Transverse colon (tissue), 4 donors: Measurements from ENCODE around the gene ZNF606. TPM values are rescaled to one million over a fixed set of nuclear protein-coding genes. Genes with fewer than 3 reads are reported as not detected.

ENCODE experiments used
- DNase-seq: peaks from one replicate; pipeline ENCODE4 v3.0.0-alpha.2; 2019
- H3K27ac ChIP-seq, 4 donors: fragments of 200-600 bp; sonication (generic); 2 replicates each; pipeline ENCODE4 v1.5.1; 2016 to 2018; ENCODE audit warnings: inconsistent platforms in 4 of 4
- H3K27me3 ChIP-seq: fragments of 200-600 bp; sonication (generic); 2 replicates; pipeline ENCODE4 v1.5.1; 2017; ENCODE audit warnings: inconsistent platforms
- H3K36me3 ChIP-seq, 4 donors: fragments of 200-600 bp; sonication (generic); 2 replicates each; pipeline ENCODE4 v1.5.1; 2017 to 2019; ENCODE audit warnings: inconsistent platforms in 4 of 4
- H3K4me1 ChIP-seq, 4 donors: fragments of 200-600 bp; sonication (generic); 2 replicates each; pipeline ENCODE4 v1.5.1; 2017 to 2020; ENCODE audit warnings: inconsistent platforms in 4 of 4
- H3K4me3 ChIP-seq, 4 donors: fragments of 200-600 bp; sonication (generic); 1 replicate in 1 of 4; 2 replicates in 3 of 4; pipeline versions ENCODE4 v1.5.1 to v1.6.1; 2017 to 2019; ENCODE audit warnings: inconsistent platforms in 4 of 4
- H3K9me3 ChIP-seq, 2 donors: fragments of 200-600 bp; sonication (generic); 2 replicates each; pipeline ENCODE4 v1.5.1; 2017 to 2019; ENCODE audit warnings: inconsistent platforms in 2 of 2
- EP300 ChIP-seq: sonication (generic); formaldehyde crosslinking; IDR thresholded peaks from one replicate; pipeline ENCODE4 v1.6.1; 2017; ENCODE audit warnings: antibody characterized with exemption, low read depth
- POLR2A ChIP-seq: fragments of 450-650 bp; IDR thresholded peaks from one replicate; pipeline ENCODE4 v1.6.1; 2016; ENCODE audit warnings: antibody characterized with exemption, mild to moderate bottlenecking, moderate library complexity
- POLR2AphosphoS5 ChIP-seq, 3 donors: sonication (generic); formaldehyde crosslinking; IDR thresholded peaks; one replicate each; pipeline ENCODE4 v1.6.1; 2016; ENCODE audit warnings: antibody characterized with exemption in 3 of 3
- WGBS, 2 donors: methylation state at CpG; one replicate each; pipeline ENCODE4 v1.1.5; 2018; ENCODE audit warnings: low coverage in 1 of 2; 5-methylcytosine and 5-hydroxymethylcytosine counted together
- in situ Hi-C, 4 donors: fragments of 200-750 bp; cut with MboI; loops; one replicate each; pipeline versions ENCODE4 v1.15.0 to v1.15.1; 2017; ENCODE audit warnings: low sequenced_read_pairs in 3 of 4, low pct_ligation_motif_present in 1 of 4, low pct_unique_long_range_greater_than_20kb in 1 of 4
- intact Hi-C: fragments of 100-400 bp; cut with DNase I; formaldehyde crosslinking; loops from one replicate; pipeline ENCODE4 v1.15.1; 2023; ENCODE audit warnings: low total_unique reads
- total RNA-seq, 4 donors: library from RNA; depleted of rRNA; stranded (reverse); fragments of >200 nt; gene quantifications; one replicate each; pipeline ENCODE4 v1.1.0, GENCODE V29; 2016
- TF ChIP-seq, protein P1 (sequence below), 5 experiments: fragments of 200-600 bp in 3 of 5; fragments of 450-650 bp in 2 of 5; sonication (generic) in 3 of 5; IDR thresholded peaks; 1 replicate in 2 of 5; 2 replicates in 3 of 5; pipeline ENCODE4 v1.5.1; 2016 to 2017; ENCODE audit warnings: antibody characterized with exemption in 5 of 5, inconsistent platforms in 3 of 5, mild to moderate bottlenecking in 2 of 5, moderate library complexity in 1 of 5

Gene ZNF606
- total RNA-seq, 4 donors from 2014 or later = 13.7 to 27.7 (median 16.2) TPM

DNA sequence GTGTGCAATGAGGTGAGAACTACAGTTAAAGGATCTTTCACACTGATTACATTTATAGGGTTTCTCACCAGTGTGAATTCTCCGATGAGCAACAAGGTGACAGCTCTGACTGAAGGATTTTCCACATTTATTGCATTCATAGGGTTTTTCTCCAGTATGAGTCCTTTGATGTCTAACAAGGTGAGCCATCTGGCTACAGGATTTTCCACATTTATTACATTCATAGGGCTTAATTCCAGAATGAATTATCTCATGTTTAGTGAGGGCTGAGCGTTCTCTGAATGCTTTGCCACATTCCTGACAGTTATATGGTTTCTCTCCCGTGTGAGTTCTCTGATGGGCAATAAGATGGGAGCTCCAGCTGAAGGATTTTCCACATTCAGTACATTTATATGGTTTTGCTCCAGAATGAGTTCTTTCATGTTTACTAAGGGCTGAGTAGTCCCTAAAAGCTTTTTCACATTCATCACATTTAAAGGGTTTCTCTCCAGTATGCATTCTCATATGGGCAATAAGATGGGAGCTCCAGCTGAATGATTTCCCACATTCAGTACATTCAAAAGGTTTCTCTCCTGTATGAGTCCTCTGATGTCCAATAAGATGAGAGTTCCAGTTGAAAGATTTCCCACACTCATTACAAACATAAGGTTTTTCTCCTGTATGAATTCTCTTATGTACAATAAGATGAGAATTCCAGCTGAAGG lies 23.9 kb downstream of the ZNF606 start:
- 91 to 100% methylated on average over 2 to 3 of the region's 3 CpGs for WGBS, 2 donors
- in situ Hi-C loops = no loop called here

DNA sequence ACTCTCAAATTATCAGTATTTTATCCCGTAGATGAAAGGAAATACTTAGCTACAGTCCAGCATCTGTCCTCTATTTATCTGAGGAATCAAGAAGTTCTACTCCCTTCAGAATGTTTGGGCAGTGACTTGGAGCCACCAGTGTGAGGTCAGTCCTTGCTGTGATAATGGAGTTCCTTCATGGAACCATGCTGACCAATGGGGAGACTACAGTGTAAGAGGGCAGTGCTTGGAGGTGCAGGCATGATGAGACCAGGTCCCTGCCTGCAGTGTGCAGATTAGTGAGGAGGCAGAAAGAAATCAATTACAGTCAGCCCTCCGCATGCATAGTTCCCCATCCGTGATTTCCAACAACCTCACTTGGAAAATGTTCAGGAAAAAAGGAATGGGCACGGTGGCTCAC lies 28.2 kb downstream of the ZNF606 start, which contains the start of gene C19orf18:
Gene C19orf18, minus strand, starts transcription at position 101 of the 400 bp plus-strand sequence. CDS start 102 bp downstream, outside the sequence.
- H3K27ac ChIP-seq = no peak within 1 kb of the TSS
- H3K9me3 ChIP-seq = peaks cover 85 to 93% of the 10 kb centered on the region in 2 donors
- peaks cover 0 to 26% (median 11%) of the 10 kb centered on the region in 4 donors for H3K36me3 ChIP-seq
- H3K27me3 ChIP-seq = no peaks in the 10 kb centered on the region
- WGBS, 2 donors = 80 to 100% methylated on average over 4 of the region's 4 CpGs
- H3K4me3 ChIP-seq = no peak within 1 kb of the TSS
- no peak for TF ChIP-seq EP300
- TF ChIP-seq, protein P1, sequence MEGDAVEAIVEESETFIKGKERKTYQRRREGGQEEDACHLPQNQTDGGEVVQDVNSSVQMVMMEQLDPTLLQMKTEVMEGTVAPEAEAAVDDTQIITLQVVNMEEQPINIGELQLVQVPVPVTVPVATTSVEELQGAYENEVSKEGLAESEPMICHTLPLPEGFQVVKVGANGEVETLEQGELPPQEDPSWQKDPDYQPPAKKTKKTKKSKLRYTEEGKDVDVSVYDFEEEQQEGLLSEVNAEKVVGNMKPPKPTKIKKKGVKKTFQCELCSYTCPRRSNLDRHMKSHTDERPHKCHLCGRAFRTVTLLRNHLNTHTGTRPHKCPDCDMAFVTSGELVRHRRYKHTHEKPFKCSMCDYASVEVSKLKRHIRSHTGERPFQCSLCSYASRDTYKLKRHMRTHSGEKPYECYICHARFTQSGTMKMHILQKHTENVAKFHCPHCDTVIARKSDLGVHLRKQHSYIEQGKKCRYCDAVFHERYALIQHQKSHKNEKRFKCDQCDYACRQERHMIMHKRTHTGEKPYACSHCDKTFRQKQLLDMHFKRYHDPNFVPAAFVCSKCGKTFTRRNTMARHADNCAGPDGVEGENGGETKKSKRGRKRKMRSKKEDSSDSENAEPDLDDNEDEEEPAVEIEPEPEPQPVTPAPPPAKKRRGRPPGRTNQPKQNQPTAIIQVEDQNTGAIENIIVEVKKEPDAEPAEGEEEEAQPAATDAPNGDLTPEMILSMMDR (IDR thresholded peaks at IDR 0.05) = no peak
- no peak for TF ChIP-seq POLR2A
- TF ChIP-seq POLR2AphosphoS5 (IDR thresholded peaks at IDR 0.05) = no peak
- intact Hi-C loops (no loop called here), in situ Hi-C loops (no loop called here)
- no peaks in the 10 kb centered on the region for H3K4me1 ChIP-seq
- no peak for DNase-seq

More for the DNA sequence above, 23.9 kb downstream of the ZNF606 start:
- H3K9me3 ChIP-seq = peaks cover 96 to 99% of the 10 kb centered on the region in 2 donors
- no peaks in the 10 kb centered on the region for H3K4me1 ChIP-seq
- H3K27ac ChIP-seq = no peak overlapping the region
- DNase-seq = no peak
- TF ChIP-seq POLR2A (no peak), EP300 (no peak), POLR2AphosphoS5 (IDR thresholded peaks at IDR 0.05) (no peak)
- TF ChIP-seq, protein P1 (IDR thresholded peaks at IDR 0.05) = no peak
- peaks cover 4 to 65% (median 35%) of the 10 kb centered on the region in 4 donors for H3K36me3 ChIP-seq
- H3K4me3 ChIP-seq = no peak overlapping the region
- no peaks in the 10 kb centered on the region for H3K27me3 ChIP-seq
- intact Hi-C loops = no loop called here

DNA sequence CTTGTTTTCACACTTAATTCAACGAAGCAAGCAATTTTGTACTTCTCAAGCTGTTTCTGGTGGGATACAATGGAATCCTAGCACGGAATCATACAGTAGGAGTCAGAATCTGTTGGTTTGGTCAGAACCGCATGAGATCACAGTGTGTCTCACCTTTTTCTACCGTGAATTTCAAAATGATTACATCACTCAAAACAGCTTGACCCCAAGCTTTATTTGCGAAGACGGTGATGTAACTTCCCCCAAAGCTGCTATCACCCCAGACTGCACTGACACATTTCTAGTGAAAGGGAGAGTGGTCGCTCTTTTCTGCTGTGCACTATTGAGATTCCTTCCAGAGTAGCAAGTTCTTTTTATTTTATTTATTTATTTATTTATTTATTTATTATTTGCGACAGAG lies 37.9 kb downstream of the ZNF606 start:
- TF ChIP-seq POLR2A = no peak
- TF ChIP-seq, protein P1 (IDR thresholded peaks at IDR 0.05) = no peak
- TF ChIP-seq EP300 = no peak
- no peak for TF ChIP-seq POLR2AphosphoS5 (IDR thresholded peaks at IDR 0.05)
- H3K27me3 ChIP-seq = no peaks in the 10 kb centered on the region
- peaks cover 60 to 91% of the 10 kb centered on the region in 2 donors for H3K9me3 ChIP-seq
- H3K27ac ChIP-seq = no peak overlapping the region
- in situ Hi-C loops = no loop called here
- no peak overlapping the region for H3K4me3 ChIP-seq
- DNase-seq = no peak
- WGBS, 2 donors = 81 to 91% methylated on average over 8 of the region's 8 CpGs
- peaks cover 0 to 6% (median 0%) of the 10 kb centered on the region in 4 donors for H3K36me3 ChIP-seq
- H3K4me1 ChIP-seq = no peaks in the 10 kb centered on the region
- intact Hi-C loops = no loop called here

DNA sequence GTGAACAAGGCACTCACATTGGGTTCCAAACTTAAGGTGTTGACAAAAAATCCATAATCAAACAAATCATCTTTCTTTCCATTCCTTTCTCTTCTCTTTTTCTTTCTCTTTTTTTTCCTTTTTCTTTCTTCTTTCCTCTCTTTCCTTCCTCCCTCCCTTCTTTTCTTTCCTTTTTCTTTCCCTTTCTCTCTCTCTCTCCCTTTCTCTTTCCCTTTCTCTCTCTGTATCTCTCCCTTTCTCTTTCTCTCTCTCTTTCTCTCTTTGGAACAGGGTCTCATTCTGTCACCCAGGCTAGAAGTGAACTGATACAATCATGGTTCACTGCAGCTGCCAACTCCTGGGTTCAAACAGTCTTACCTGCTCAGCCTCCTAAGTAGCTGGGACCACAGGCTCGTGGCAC lies 40.8 kb downstream of the ZNF606 start:
- WGBS, 2 donors = 20 to 86% methylated on average over 1 of the region's 1 CpG
- Histone ChIP-seq H3K4me3 (no peak overlapping the region), H3K27me3 (no peaks in the 10 kb centered on the region), H3K9me3 (peaks cover 36 to 96% of the 10 kb centered on the region in 2 donors), H3K36me3 (peaks cover 0 to 6% (median 0%) of the 10 kb centered on the region in 4 donors), H3K4me1 (no peaks in the 10 kb centered on the region), H3K27ac (no peak overlapping the region)
- no peak for DNase-seq
- in situ Hi-C loops (no loop called here), intact Hi-C loops (no loop called here)
- TF ChIP-seq POLR2A = no peak
- TF ChIP-seq EP300 = no peak
- TF ChIP-seq POLR2AphosphoS5 (IDR thresholded peaks at IDR 0.05) = no peak
- TF ChIP-seq, protein P1 (IDR thresholded peaks at IDR 0.05) = no peak
